Hippocampal formation (tissue), 2 donors: Measurements from ENCODE around the gene AKAP1.

Experiments used
- DNase-seq, 2 donors: peaks; one replicate each; lab custom pipeline; 2025; lab: John Stamatoyannopoulos, UW

AKAP1 gene, protein sequence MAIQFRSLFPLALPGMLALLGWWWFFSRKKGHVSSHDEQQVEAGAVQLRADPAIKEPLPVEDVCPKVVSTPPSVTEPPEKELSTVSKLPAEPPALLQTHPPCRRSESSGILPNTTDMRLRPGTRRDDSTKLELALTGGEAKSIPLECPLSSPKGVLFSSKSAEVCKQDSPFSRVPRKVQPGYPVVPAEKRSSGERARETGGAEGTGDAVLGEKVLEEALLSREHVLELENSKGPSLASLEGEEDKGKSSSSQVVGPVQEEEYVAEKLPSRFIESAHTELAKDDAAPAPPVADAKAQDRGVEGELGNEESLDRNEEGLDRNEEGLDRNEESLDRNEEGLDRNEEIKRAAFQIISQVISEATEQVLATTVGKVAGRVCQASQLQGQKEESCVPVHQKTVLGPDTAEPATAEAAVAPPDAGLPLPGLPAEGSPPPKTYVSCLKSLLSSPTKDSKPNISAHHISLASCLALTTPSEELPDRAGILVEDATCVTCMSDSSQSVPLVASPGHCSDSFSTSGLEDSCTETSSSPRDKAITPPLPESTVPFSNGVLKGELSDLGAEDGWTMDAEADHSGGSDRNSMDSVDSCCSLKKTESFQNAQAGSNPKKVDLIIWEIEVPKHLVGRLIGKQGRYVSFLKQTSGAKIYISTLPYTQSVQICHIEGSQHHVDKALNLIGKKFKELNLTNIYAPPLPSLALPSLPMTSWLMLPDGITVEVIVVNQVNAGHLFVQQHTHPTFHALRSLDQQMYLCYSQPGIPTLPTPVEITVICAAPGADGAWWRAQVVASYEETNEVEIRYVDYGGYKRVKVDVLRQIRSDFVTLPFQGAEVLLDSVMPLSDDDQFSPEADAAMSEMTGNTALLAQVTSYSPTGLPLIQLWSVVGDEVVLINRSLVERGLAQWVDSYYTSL

GRCh38 chr17:57084802-57085447 lies at the start of gene AKAP1:
AKAP1 (plus strand) TSS chr17:57085246; CDS start chr17:57105465, 20,219 bp downstream.
- peak; percentile 89 to 90 for DNase-seq

- no peak for DNase-seq
Measured at GRCh38 chr17:57035971-57036481, 49.0 kb upstream of the AKAP1 start.

DNA sequence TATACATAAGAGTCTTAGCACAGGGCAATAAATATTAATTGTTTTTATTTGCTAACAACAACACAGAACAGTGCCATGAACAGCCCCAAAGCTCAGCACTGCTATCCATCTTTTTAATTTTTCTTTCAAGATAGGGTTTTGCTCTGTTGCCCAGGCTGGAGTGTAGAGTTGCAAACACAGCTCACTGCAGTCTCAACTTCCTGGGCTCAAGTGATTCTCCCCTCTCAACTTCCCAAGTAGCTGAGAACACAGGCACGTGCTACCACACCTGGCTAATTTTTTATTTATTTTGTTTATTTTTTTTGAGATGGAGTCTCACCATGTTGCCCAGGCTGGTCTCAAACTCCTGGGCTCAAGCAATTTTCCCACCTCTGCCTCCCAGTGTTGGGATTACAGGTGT lies 47.6 kb upstream of the AKAP1 start:
- no peak for DNase-seq

DNA sequence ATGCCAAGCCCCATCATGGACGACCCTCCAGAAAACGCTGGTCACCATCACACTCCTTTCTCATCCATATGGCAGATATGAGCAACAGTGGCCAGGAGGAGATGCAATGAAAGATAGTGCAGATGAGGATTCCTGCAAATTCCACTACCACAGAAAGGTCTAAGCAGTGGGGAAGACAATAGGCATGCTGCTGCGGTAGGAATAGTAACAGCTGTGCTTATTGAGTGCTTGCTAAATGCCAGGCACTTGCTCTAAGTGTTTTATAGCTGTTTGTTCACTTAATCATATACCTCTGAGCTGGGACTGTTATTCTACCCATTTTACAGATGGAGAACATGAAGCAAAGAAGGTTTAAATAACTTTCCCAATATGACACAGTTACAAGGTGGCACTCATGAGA lies 46.6 kb upstream of the AKAP1 start:
- DNase-seq: no peak

DNA sequence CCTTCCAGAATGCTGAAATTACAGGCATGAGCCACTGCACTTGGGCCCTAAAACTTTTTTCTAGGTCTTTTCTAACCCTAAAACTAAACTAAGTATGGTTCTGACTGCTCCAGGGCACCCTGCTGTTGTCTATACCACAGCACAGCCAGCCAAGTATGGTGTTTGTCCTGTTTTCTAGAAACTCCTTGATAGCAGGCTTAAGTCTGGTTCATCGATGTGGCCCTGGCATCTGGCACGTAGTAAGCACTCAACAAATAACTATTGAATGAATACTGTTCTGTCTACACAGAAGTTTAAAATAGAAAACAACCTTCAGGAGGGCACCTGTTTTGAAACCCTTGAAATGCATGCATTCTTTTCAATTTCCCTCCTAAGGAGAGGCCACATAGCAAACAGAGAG lies 44.5 kb upstream of the AKAP1 start:
- DNase-seq: no peak

GRCh38 chr17:57043276-57043675 lies 41.8 kb upstream of the AKAP1 start:
- DNase-seq: no peak

- DNase-seq: no peak
Measured at GRCh38 chr17:57044976-57045867, 39.8 kb upstream of the AKAP1 start.

DNA sequence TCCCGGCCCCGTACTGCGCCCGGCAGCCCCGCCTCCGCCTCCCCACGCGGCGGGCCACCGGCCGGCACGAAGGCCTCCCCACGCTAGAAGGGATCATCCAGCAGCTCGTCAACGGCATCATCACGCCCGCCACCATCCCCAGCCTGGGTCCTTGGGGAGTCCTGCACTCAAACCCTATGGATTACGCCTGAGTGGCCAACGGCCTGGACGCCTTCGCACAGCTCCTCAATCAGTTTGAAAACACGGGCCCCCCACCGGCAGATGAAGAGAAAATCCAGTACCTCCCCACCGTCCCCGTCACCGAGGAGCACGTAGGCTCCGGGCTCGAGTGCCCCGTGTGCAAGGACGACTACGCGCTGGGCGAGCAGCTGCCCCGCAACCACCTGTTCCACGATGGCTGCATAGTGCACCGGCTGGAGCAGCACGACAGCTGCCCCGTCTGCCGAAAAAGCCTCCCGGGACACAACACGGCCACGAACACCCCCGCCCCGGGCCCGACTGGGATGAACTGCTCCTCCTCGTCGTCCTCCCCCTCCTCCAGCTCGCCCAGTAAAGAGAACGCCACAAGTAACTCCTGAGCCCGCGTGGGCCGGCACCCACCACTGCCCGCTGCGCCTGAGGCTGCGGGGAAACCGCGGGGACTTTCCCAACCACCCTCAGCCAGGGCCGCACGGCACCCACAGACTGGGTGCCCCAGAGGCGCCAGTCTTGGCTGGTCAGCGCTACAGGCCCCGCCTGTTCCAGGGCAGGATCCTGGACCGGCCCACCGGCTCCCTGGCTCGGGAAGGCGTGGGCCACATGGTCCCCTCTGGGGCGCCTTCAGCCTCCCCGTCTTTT lies 39.0 kb upstream of the AKAP1 start:
- peak in 1 of 2 donors; percentile 16 for DNase-seq

GRCh38 chr17:57046749-57047148 lies 38.3 kb upstream of the AKAP1 start:
- DNase-seq: no peak

- no peak for DNase-seq
Measured at GRCh38 chr17:57048096-57048495, 37.0 kb upstream of the AKAP1 start.

GRCh38 chr17:57050306-57050705 lies 34.7 kb upstream of the AKAP1 start:
- DNase-seq: no peak

DNA sequence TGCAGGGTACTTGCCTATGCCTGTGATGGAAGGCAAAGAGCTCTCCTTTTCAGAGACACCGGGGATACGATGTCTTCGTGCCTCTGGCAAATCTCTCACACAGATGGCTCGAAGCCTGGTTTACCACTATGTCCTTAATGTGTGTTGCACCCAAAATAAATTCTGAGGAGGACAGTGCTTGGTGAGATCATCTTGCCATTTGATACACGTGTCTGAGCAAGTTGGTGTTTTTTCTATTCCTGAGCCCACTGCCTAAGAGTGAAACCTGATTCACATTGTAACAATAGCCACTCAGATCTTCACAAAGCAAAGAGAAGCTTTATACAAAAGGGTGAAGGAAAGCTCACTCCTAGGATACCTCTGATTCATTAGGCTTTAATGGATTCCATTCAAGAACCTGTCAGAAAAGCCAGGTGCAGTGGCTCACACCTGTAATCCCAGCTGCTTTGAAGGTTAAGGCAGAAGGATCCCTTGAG lies 33.1 kb upstream of the AKAP1 start:
- DNase-seq: no peak

GRCh38 chr17:57062865-57063264 lies 22.2 kb upstream of the AKAP1 start:
- DNase-seq: no peak

DNA sequence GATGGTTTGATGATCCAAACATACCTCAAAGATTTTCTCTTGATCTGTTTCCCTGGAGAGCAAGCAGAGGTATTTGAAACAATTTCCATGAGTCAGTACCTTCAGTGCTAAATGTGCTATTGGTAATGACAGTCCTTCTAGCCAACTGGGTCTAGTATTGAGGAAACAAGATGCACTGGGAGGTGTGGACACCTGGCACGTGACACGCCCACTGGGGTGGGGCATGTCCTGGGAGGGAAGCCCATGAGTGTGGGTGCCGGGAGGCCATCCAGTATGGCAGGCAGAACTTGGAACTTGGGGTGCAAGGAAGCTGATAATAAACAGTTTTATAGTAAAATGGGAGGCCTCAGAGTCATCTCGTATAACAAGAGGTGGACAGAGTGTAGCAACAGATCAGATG lies 17.9 kb upstream of the AKAP1 start:
- DNase-seq: no peak

GRCh38 chr17:57067781-57068180 lies 17.3 kb upstream of the AKAP1 start:
- DNase-seq: no peak

DNA sequence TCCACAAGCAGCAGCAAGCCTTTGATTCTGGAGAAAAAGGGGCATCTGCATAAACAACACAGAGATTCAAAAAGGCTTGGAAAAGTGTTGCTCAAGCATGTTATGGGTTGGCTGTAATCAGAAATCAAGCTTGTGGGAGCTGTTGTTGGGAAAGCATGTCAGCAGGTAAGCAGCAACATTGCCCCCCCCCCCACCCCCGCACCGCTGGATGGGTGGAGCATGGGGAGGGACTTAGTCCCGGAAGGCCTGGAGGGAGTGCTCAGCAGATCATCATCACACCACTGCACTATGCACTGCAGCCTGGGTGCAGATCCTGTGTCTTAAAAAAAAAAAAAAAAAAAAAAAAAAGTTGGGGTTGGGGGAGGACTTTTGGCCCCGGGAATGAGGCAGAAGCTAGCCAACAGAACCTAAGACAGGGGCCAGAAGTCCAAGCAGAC lies 16.8 kb upstream of the AKAP1 start:
- no peak for DNase-seq

DNA sequence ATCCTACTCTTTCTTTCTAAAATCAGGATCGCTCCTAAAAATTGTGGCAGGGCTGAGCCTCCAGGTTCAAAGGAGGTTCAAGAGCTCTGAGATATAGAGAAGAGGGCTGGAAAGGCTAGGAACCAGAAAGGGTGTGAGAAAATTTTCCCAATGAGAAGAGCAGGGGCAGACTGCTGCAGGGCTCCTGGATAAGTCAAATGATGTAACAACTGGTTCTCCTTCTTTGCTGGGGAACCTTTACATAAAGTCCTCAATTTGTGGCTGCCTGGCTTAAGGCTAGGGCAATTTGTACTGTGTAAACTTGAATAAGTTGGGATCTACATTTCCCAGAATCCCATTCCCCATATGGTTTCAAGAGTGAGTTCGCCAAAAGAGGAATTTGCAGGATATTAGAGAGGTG lies 16.3 kb upstream of the AKAP1 start:
- DNase-seq: no peak

GRCh38 chr17:57071991-57072944 lies 12.8 kb upstream of the AKAP1 start:
- no peak for DNase-seq

DNA sequence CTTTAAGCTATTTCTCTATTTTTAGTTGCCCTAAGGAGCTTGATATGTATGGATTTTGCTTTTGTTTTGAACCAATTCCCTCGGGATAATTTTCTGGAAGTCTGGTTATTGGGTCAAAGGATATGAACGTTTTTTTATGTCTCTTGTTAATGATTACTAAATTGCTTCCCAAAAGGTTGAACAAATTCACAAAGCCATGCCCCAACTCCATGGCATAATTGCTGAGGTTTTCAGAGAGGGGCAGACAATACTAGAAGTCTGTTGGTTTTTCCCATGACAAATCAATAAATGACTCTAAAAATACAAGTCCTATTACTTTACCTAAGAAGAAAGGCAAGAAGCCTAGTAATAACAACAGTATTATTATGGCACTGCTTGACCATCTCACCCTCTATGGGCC lies 11.4 kb upstream of the AKAP1 start:
- no peak for DNase-seq
